ENCODE measurements around the gene GALNT18. TPM values are rescaled to one million over a fixed set of nuclear protein-coding genes. Genes with fewer than 3 reads are reported as not detected.

Gene GALNT18
- total and polyA plus RNA-seq, 8 donors: 16.4 to 42.6 (median 23.0) TPM

- peaks cover 10 to 11% of the 10 kb centered on the region in 2 donors for H3K4me1 ChIP-seq
- intact Hi-C loops (cut with DNase I): no loop called here
- H3K36me3 ChIP-seq: no peaks in the 10 kb centered on the region
- ATAC-seq (no peak), DNase-seq (peak in 1 of 4 donors; percentile 58)
- H3K4me3 ChIP-seq: no peak overlapping the region
- TF ChIP-seq CTCF (IDR thresholded peaks at IDR 0.05): no peak
- H3K27me3 ChIP-seq: no peaks in the 10 kb centered on the region
- H3K27ac ChIP-seq: no peak overlapping the region
- no peaks in the 10 kb centered on the region for H3K9me3 ChIP-seq
Observed at GRCh38 chr11:11442791-11443190, 179.0 kb downstream of the GALNT18 start.

- intact Hi-C loops (cut with DNase I): no loop called here
- no peak for TF ChIP-seq CTCF (IDR thresholded peaks at IDR 0.05)
- no peak for ATAC-seq
Observed at GRCh38 chr11:11441516-11441915, 180.3 kb downstream of the GALNT18 start.

GRCh38 chr11:11441091-11441490, 180.7 kb downstream of the GALNT18 start:
- Histone ChIP-seq H3K36me3 (no peaks in the 10 kb centered on the region), H3K27me3 (no peaks in the 10 kb centered on the region), H3K4me3 (no peak overlapping the region), H3K27ac (no peak overlapping the region), H3K4me1 (peaks cover 10 to 11% of the 10 kb centered on the region in 2 donors), H3K9me3 (no peaks in the 10 kb centered on the region)
- no peak for ATAC-seq
- intact Hi-C loops (cut with DNase I): no loop called here
- TF ChIP-seq CTCF (IDR thresholded peaks at IDR 0.05): no peak
- no peak for DNase-seq

More at GRCh38 chr11:11441516-11441915, 180.3 kb downstream of the GALNT18 start:
- DNase-seq: no peak
- Histone ChIP-seq H3K36me3 (no peaks in the 10 kb centered on the region), H3K4me3 (no peak overlapping the region), H3K9me3 (no peaks in the 10 kb centered on the region), H3K27ac (no peak overlapping the region), H3K27me3 (no peaks in the 10 kb centered on the region), H3K4me1 (peaks cover 10 to 11% of the 10 kb centered on the region in 2 donors)

GRCh38 chr11:11440144-11440543, 181.7 kb downstream of the GALNT18 start:
- Histone ChIP-seq H3K36me3 (no peaks in the 10 kb centered on the region), H3K27ac (no peak overlapping the region), H3K4me1 (peaks cover 9 to 10% of the 10 kb centered on the region in 2 donors), H3K27me3 (no peaks in the 10 kb centered on the region), H3K4me3 (no peak overlapping the region), H3K9me3 (no peaks in the 10 kb centered on the region)
- TF ChIP-seq CTCF (IDR thresholded peaks at IDR 0.05): no peak
- ATAC-seq (no peak), DNase-seq (no peak)
- intact Hi-C loops (cut with DNase I): no loop called here

GRCh38 chr11:11439591-11439990, 182.2 kb downstream of the GALNT18 start:
- H3K9me3 ChIP-seq: no peaks in the 10 kb centered on the region
- TF ChIP-seq CTCF (IDR thresholded peaks at IDR 0.05): no peak
- H3K27ac ChIP-seq: no peak overlapping the region
- no peaks in the 10 kb centered on the region for H3K27me3 ChIP-seq
- H3K4me1 ChIP-seq: peaks cover 3 to 5% of the 10 kb centered on the region in 2 donors
- H3K4me3 ChIP-seq: no peak overlapping the region
- no peak for DNase-seq
- ATAC-seq: no peak
- intact Hi-C loops (cut with DNase I): no loop called here
- H3K36me3 ChIP-seq: no peaks in the 10 kb centered on the region
